GM12864 (cell line): ENCODE measurements around the gene SLX4IP.

Source experiments
- DNase-seq: peaks from one replicate; pipeline ENCODE4 v3.0.0-alpha.2; 2011; ENCODE audit warnings: low read depth
- H3K4me3 ChIP-seq: 2 replicates; pipeline ENCODE4 v1.5.1; 2011; ENCODE audit warnings: mild to moderate bottlenecking, low read depth, low read length, control low read depth
- CTCF ChIP-seq: IDR thresholded peaks from 2 replicates; pipeline ENCODE4 v1.5.1; 2011; ENCODE audit warnings: low read depth, mild to moderate bottlenecking, moderate library complexity, low read length, control low read depth, inconsistent platforms; ENCODE audit errors: missing control alignments

The SLX4IP gene

GRCh38 chr20:10472871-10473270 is 37.8 kb downstream of the SLX4IP start:
- DNase-seq: no peak
- no peak overlapping the region for H3K4me3 ChIP-seq
- TF ChIP-seq CTCF: no peak

- DNase-seq: no peak
- no peak overlapping the region for H3K4me3 ChIP-seq
- no peak for TF ChIP-seq CTCF
Observed at GRCh38 chr20:10474606-10475184, 39.6 kb downstream of the SLX4IP start.

GRCh38 chr20:10475225-10475624 is 40.1 kb downstream of the SLX4IP start:
- TF ChIP-seq CTCF: no peak
- H3K4me3 ChIP-seq: no peak overlapping the region
- DNase-seq: no peak

GRCh38 chr20:10476319-10476724 is 41.2 kb downstream of the SLX4IP start:
- peak; percentile 35 for TF ChIP-seq CTCF
- DNase-seq: peak; percentile 54
- H3K4me3 ChIP-seq: no peak overlapping the region

- no peak for TF ChIP-seq CTCF
- peak; percentile 75 for DNase-seq
- H3K4me3 ChIP-seq: no peak overlapping the region
Observed at GRCh38 chr20:10478205-10478604, 43.1 kb downstream of the SLX4IP start.

GRCh38 chr20:10478930-10479329 is 43.8 kb downstream of the SLX4IP start:
- no peak for TF ChIP-seq CTCF

GRCh38 chr20:10481676-10482075 is 46.6 kb downstream of the SLX4IP start:
- no peak for TF ChIP-seq CTCF
- DNase-seq: no peak
- no peak overlapping the region for H3K4me3 ChIP-seq

More at GRCh38 chr20:10478930-10479329, 43.8 kb downstream of the SLX4IP start:
- no peak overlapping the region for H3K4me3 ChIP-seq
- no peak for DNase-seq
